SU-DHL-6 (cell line): ENCODE data around the gene MICAL2.

ENCODE experiments used
- H2AFZ ChIP-seq: fragments of 200-600 bp; sonication (generic); 2 replicates; pipeline ENCODE4 v1.6.1; 2014; ENCODE audit warnings: low read depth, mild to moderate bottlenecking, moderate library complexity, mixed read lengths, antibody characterized with exemption, low read length; ENCODE audit not compliant: severe bottlenecking
- H3F3A ChIP-seq: fragments of 200-600 bp; shearing (Covaris generic); 2 replicates; pipeline ENCODE4 v1.6.0; 2016; ENCODE audit warnings: antibody characterized with exemption, mild to moderate bottlenecking; ENCODE audit not compliant: insufficient read depth
- H3K27ac ChIP-seq: fragments of 200-600 bp; sonication (generic); 2 replicates; pipeline ENCODE4 v1.5.1; 2016; ENCODE audit warnings: low read depth, mild to moderate bottlenecking, low read length, moderate library complexity, mixed read lengths
- H3K27me3 ChIP-seq: fragments of 200-600 bp; sonication (generic), shearing (Covaris generic); 2 replicates; pipeline ENCODE4 v1.6.0; 2014; ENCODE audit warnings: mild to moderate bottlenecking, low read length
- H3K36me3 ChIP-seq: fragments of 200-600 bp; sonication (generic); 2 replicates; pipeline ENCODE4 v1.6.1; 2014; ENCODE audit warnings: mild to moderate bottlenecking, low read length, mixed read lengths
- H3K4me2 ChIP-seq: fragments of 300-600, 200-600 bp; shearing (Covaris generic), sonication (generic); 2 replicates; pipeline ENCODE4 v1.6.0; 2014; ENCODE audit warnings: low read length, low read depth, mild to moderate bottlenecking; ENCODE audit not compliant: poor library complexity, severe bottlenecking
- H3K4me3 ChIP-seq: fragments of 200-600 bp; sonication (generic); 2 replicates; pipeline ENCODE4 v1.5.1; 2014; ENCODE audit warnings: antibody characterized with exemption, low read length, mild to moderate bottlenecking, mixed read lengths; ENCODE audit not compliant: insufficient read depth, poor library complexity, severe bottlenecking
- H3K79me2 ChIP-seq: fragments of 200-600 bp; sonication (generic); 2 replicates; pipeline ENCODE4 v1.6.1; 2014; ENCODE audit warnings: mild to moderate bottlenecking, low read length, moderate library complexity; ENCODE audit not compliant: insufficient read depth
- H3K9ac ChIP-seq: fragments of 200-600 bp; sonication (generic); 2 replicates; pipeline ENCODE4 v1.7.0; 2014; ENCODE audit warnings: mild to moderate bottlenecking, low read length
- H3K9me2 ChIP-seq: fragments of 200-600 bp; sonication (generic); replicated peaks from 2 replicates; pipeline ENCODE4 v1.6.1; 2014; ENCODE audit warnings: low read length; ENCODE audit not compliant: insufficient read depth
- H3K9me3 ChIP-seq: fragments of 200-600 bp; sonication (generic); 2 replicates; pipeline ENCODE4 v1.6.1; 2014; ENCODE audit warnings: low read length, mixed read lengths; ENCODE audit not compliant: insufficient read depth
- H4K20me1 ChIP-seq: fragments of 200-600 bp; sonication (generic); 2 replicates; pipeline ENCODE4 v1.6.1; 2014; ENCODE audit warnings: low read depth, mild to moderate bottlenecking, antibody characterized with exemption, low read length, moderate library complexity, mixed read lengths
- EZH2phosphoT487 ChIP-seq: fragments of 200-600 bp; sonication (generic), shearing (Covaris generic); conservative IDR thresholded peaks from 2 replicates; pipeline ENCODE4 v1.6.1; 2018; ENCODE audit warnings: mild to moderate bottlenecking, antibody characterized with exemption, low read length, moderate library complexity, mixed read lengths
- TF ChIP-seq, protein P1 (sequence below): fragments of 200-600 bp; sonication (generic); IDR thresholded peaks from one replicate; pipeline ENCODE4 v1.5.1; 2017; ENCODE audit warnings: antibody characterized with exemption, mild to moderate bottlenecking, low read length, moderate library complexity; ENCODE audit not compliant: insufficient read depth, poor library complexity, severe bottlenecking

The MICAL2 gene

DNA sequence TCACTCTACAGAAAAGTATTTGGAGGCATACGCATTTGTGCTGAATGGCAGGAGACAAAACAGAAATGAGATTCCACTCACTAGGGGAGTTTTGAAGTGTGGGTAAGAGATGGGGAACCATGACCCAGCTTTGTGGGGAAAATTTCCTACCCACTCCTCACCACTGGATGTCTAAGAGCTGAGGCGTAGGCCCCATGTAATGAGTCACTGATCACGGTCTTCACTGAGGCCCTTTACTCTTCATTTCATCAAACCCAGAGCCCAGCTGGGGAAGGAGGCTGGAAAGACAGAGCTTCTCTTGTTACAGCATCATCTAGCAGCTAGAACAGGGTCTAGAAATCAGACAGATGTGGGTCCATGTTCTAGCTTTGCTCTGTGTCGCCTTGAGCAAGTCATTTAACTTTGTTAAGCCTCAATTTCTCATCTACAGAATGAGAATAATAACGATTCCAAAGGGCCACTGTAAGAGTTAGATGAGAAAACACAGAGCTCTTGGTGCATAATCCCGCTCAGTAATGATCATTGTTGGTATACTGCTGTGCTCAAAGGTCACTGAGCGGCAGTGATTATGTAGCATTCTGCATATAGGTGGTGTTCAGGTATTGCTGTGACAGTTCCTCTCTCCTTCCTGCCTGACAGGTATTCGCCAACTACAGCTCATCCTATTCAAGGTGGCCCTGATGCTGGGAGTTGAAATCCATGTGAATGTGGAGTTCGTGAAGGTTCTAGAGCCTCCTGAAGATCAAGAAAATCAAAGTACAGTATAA is 97.2 kb downstream of the MICAL2 start:
- TF ChIP-seq EZH2phosphoT487: no peak
- TF ChIP-seq, protein P1, sequence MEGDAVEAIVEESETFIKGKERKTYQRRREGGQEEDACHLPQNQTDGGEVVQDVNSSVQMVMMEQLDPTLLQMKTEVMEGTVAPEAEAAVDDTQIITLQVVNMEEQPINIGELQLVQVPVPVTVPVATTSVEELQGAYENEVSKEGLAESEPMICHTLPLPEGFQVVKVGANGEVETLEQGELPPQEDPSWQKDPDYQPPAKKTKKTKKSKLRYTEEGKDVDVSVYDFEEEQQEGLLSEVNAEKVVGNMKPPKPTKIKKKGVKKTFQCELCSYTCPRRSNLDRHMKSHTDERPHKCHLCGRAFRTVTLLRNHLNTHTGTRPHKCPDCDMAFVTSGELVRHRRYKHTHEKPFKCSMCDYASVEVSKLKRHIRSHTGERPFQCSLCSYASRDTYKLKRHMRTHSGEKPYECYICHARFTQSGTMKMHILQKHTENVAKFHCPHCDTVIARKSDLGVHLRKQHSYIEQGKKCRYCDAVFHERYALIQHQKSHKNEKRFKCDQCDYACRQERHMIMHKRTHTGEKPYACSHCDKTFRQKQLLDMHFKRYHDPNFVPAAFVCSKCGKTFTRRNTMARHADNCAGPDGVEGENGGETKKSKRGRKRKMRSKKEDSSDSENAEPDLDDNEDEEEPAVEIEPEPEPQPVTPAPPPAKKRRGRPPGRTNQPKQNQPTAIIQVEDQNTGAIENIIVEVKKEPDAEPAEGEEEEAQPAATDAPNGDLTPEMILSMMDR: no peak
- no peaks in the 10 kb centered on the region for H3K79me2 ChIP-seq
- H3K4me3 ChIP-seq: no peak overlapping the region
- H3K27me3 ChIP-seq: no peaks in the 10 kb centered on the region
- no peak overlapping the region for H3K4me2 ChIP-seq
- H3F3A ChIP-seq: no peaks in the 10 kb centered on the region
- H2AFZ ChIP-seq: no peak overlapping the region
- H3K9me2 ChIP-seq: no peaks in the 10 kb centered on the region
- no peak overlapping the region for H3K9ac ChIP-seq
- no peak overlapping the region for H3K27ac ChIP-seq
- no peaks in the 10 kb centered on the region for H3K36me3 ChIP-seq
- peaks cover 6% of the 10 kb centered on the region; the same call in 1 of the 2 replicates for H3K9me3 ChIP-seq
- no peaks in the 10 kb centered on the region for H4K20me1 ChIP-seq

DNA sequence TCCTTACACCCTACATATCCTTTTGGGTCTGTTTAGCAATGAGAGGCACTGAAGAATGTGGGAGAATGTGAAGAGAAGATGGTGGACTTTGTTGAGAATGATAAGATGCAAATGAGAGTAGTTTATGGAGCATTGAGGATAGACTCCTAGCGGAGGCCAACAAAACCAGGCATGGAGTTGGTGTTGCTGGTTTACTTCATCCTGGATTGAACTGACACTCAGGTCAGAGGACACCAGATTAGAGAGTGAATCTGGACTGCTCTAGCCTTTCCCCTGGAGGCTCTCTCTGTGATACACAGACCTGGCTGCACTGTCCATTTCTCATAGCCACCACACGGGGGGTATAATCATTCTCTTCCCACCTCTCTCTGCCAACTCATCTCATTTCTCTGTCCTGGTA is 98.7 kb downstream of the MICAL2 start:
- H3K27me3 ChIP-seq: no peaks in the 10 kb centered on the region
- no peaks in the 10 kb centered on the region for H3K9me2 ChIP-seq
- no peak overlapping the region for H3K4me3 ChIP-seq
- TF ChIP-seq EZH2phosphoT487: no peak
- TF ChIP-seq, protein P1: no peak
- H3K9ac ChIP-seq: no peak overlapping the region
- H3F3A ChIP-seq: no peaks in the 10 kb centered on the region
- H3K9me3 ChIP-seq: no peaks in the 10 kb centered on the region
- no peaks in the 10 kb centered on the region for H3K79me2 ChIP-seq
- H2AFZ ChIP-seq: no peak overlapping the region
- H3K36me3 ChIP-seq: no peaks in the 10 kb centered on the region
- no peak overlapping the region for H3K27ac ChIP-seq
- no peaks in the 10 kb centered on the region for H4K20me1 ChIP-seq
- H3K4me2 ChIP-seq: no peak overlapping the region

DNA sequence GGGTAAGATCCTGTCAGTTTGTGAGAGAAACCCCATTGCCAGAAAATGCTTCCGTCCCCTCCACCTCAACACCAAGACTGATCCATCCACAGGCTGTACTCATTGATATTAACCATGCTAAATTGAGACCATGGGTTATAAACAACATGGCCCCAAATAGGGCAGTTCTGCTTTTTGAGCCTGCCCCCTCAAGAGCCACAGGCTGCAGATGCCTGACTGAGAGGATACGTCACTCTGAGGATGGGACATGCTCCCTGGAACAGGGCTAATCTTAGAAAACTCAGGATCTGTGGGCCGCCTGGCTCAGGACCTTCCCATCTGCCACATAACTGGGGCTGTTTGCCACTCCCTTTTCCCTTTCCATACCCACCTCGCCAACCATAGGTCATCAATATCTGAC is 99.8 kb downstream of the MICAL2 start:
- Histone ChIP-seq H3K9me3 (no peaks in the 10 kb centered on the region), H3K36me3 (no peaks in the 10 kb centered on the region), H3K9ac (no peak overlapping the region), H3K4me2 (no peak overlapping the region), H3K79me2 (no peaks in the 10 kb centered on the region), H3K27me3 (no peaks in the 10 kb centered on the region), H2AFZ (no peak overlapping the region), H3F3A (no peaks in the 10 kb centered on the region), H4K20me1 (no peaks in the 10 kb centered on the region), H3K27ac (no peak overlapping the region), H3K9me2 (no peaks in the 10 kb centered on the region), H3K4me3 (no peak overlapping the region)
- TF ChIP-seq, protein P1: no peak
- no peak for TF ChIP-seq EZH2phosphoT487
